ENCODE data around the gene XYLT1.

XYLT1 gene

GRCh38 chr16:17105239-17105797 is 365.4 kb downstream of the XYLT1 start:
- H3K27me3 Mint-ChIP-seq (ENCODE audit: low read depth) = no peaks in the 10 kb centered on the region

DNA sequence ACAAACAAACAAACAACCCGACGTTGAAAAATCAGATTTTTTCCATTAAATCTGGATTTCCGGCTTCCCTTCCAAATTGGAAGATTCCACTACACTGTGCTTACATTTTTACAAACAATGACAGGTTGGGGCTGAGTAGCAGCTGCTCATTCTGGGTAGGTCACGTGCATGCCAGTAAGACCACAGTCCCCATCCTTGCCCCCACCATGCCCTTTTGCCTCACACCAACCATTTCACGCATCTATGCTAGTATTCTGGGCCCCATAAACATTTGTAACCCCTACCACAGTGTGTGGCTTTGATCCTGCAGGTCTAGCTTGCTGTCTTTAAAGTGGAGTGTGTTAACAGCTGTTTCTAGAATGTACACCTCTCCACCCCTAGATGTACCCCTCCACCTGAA is 366.1 kb downstream of the XYLT1 start:
- Mint-ChIP-seq H3K36me3 (ENCODE audit: low read depth) (no peaks in the 10 kb centered on the region), H3K4me3 (no peak overlapping the region), H3K27ac (no peak overlapping the region), H3K27me3 (ENCODE audit: low read depth) (no peaks in the 10 kb centered on the region), H3K4me1 (peaks cover 12% of the 10 kb centered on the region), H3K9me3 (no peaks in the 10 kb centered on the region)
- TF ChIP-seq, protein P1, sequence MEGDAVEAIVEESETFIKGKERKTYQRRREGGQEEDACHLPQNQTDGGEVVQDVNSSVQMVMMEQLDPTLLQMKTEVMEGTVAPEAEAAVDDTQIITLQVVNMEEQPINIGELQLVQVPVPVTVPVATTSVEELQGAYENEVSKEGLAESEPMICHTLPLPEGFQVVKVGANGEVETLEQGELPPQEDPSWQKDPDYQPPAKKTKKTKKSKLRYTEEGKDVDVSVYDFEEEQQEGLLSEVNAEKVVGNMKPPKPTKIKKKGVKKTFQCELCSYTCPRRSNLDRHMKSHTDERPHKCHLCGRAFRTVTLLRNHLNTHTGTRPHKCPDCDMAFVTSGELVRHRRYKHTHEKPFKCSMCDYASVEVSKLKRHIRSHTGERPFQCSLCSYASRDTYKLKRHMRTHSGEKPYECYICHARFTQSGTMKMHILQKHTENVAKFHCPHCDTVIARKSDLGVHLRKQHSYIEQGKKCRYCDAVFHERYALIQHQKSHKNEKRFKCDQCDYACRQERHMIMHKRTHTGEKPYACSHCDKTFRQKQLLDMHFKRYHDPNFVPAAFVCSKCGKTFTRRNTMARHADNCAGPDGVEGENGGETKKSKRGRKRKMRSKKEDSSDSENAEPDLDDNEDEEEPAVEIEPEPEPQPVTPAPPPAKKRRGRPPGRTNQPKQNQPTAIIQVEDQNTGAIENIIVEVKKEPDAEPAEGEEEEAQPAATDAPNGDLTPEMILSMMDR (IDR thresholded peaks at IDR 0.05; ENCODE audit: unreplicated experiment in 3 of 3) = no peak

More at GRCh38 chr16:17105239-17105797, 365.4 kb downstream of the XYLT1 start:
- Mint-ChIP-seq H3K27ac (no peak overlapping the region), H3K9me3 (no peaks in the 10 kb centered on the region), H3K4me1 (peaks cover 12% of the 10 kb centered on the region), H3K36me3 (ENCODE audit: low read depth) (no peaks in the 10 kb centered on the region), H3K4me3 (no peak overlapping the region)
- TF ChIP-seq, protein P1 (IDR thresholded peaks at IDR 0.05; ENCODE audit: unreplicated experiment in 3 of 3) = no peak

DNA sequence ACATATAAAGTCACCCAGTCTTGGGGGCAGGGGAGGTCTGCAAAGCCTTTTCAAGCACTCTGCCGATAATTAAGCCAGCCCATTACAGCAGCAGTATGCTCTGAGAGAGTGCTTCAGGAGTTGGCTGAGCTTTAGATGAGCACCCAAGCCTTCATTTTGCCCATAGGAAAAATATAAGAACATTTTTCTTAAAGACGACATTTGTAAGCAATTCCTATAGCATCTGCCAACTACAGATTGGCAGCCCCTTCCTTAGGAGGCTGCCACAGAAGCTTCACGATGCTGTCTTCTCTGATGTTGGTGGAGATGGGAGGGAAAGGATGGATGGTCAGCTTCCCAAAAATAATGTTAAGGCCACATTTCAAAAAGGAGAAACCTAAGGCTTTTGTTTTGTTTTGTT is 367.5 kb downstream of the XYLT1 start:
- Mint-ChIP-seq H3K9me3 (no peaks in the 10 kb centered on the region), H3K4me3 (no peak overlapping the region), H3K36me3 (ENCODE audit: low read depth) (no peaks in the 10 kb centered on the region), H3K27ac (no peak overlapping the region), H3K27me3 (ENCODE audit: low read depth) (no peaks in the 10 kb centered on the region), H3K4me1 (peaks cover 12% of the 10 kb centered on the region)
- TF ChIP-seq, protein P1 (IDR thresholded peaks at IDR 0.05; ENCODE audit: unreplicated experiment in 3 of 3) = no peak

GRCh38 chr16:17101646-17102045 is 369.1 kb downstream of the XYLT1 start:
- Mint-ChIP-seq H3K36me3 (ENCODE audit: low read depth) (no peaks in the 10 kb centered on the region), H3K4me3 (no peak overlapping the region), H3K9me3 (no peaks in the 10 kb centered on the region), H3K4me1 (peaks cover 12% of the 10 kb centered on the region), H3K27ac (no peak overlapping the region), H3K27me3 (ENCODE audit: low read depth) (no peaks in the 10 kb centered on the region)
- TF ChIP-seq, protein P1 (IDR thresholded peaks at IDR 0.05; ENCODE audit: unreplicated experiment in 3 of 3) = no peak

DNA sequence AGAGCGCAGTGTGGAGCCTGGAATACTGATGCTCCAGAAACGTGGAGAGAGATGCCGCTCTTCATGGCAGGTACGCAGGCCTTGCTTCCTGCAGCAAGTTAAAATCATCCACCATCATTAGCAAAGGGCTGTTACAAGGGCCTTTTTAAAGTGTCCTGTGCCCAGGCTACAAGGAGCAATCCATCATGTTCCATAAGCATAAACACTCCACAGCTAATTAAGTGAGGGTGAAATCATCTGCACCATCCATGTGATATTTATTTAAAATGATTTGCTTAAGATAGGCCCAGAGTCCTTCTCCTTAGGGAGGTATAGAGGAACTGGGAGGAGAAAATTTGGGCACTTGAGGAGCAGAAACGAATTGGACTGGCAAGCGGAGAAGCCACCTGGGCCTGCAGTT is 372.1 kb downstream of the XYLT1 start:
- Mint-ChIP-seq H3K36me3 (ENCODE audit: low read depth) (no peaks in the 10 kb centered on the region), H3K27me3 (ENCODE audit: low read depth) (peaks cover 5% of the 10 kb centered on the region), H3K4me3 (no peak overlapping the region), H3K4me1 (no peaks in the 10 kb centered on the region), H3K9me3 (no peaks in the 10 kb centered on the region), H3K27ac (no peak overlapping the region)
- TF ChIP-seq, protein P1 (IDR thresholded peaks at IDR 0.05; ENCODE audit: unreplicated experiment in 3 of 3) = no peak

GRCh38 chr16:17084130-17084529 is 386.6 kb downstream of the XYLT1 start:
- H3K27me3 Mint-ChIP-seq (ENCODE audit: low read depth) = peaks cover 18% of the 10 kb centered on the region
- no peaks in the 10 kb centered on the region for H3K9me3 Mint-ChIP-seq
- no peak overlapping the region for H3K4me3 Mint-ChIP-seq
- H3K36me3 Mint-ChIP-seq (ENCODE audit: low read depth) = no peaks in the 10 kb centered on the region
- TF ChIP-seq, protein P1 (IDR thresholded peaks at IDR 0.05; ENCODE audit: unreplicated experiment in 3 of 3) = no peak
- no peak overlapping the region for H3K27ac Mint-ChIP-seq
- no peaks in the 10 kb centered on the region for H3K4me1 Mint-ChIP-seq

Data from nephron (organoid).